Measurements from ENCODE around the gene LENEP.

Gene LENEP

DNA sequence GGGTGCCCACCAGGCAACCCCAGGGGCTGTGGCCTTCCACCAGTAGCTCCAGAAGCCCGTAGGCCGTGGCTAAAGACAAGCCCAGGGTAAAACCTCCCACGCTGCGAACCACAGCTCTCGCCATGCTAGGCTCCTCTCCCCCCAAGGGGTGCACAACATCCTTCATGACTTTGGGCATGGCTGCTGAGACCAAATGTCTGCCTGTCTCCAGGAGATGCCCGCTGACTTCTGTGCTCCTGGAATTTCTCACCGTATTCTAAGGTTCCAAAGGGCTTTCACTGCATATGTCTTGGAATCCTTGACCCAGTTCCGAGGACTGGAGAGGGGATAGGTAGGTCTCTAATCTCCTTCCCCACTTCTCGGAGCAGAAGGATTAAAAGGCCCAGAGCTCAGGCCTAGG lies 40.1 kb downstream of the LENEP start, which contains the start of the genes DCST1 and DCST2:
TSS of gene DCST1 (plus strand) at position 301 of the 400 bp plus-strand sequence. CDS start 213 bp downstream, outside the sequence.
TSS of gene DCST2 (minus strand) at position 258 of the 400 bp plus-strand sequence. CDS start at position 178, 80 bp downstream.
- no peak for DNase-seq

DNA sequence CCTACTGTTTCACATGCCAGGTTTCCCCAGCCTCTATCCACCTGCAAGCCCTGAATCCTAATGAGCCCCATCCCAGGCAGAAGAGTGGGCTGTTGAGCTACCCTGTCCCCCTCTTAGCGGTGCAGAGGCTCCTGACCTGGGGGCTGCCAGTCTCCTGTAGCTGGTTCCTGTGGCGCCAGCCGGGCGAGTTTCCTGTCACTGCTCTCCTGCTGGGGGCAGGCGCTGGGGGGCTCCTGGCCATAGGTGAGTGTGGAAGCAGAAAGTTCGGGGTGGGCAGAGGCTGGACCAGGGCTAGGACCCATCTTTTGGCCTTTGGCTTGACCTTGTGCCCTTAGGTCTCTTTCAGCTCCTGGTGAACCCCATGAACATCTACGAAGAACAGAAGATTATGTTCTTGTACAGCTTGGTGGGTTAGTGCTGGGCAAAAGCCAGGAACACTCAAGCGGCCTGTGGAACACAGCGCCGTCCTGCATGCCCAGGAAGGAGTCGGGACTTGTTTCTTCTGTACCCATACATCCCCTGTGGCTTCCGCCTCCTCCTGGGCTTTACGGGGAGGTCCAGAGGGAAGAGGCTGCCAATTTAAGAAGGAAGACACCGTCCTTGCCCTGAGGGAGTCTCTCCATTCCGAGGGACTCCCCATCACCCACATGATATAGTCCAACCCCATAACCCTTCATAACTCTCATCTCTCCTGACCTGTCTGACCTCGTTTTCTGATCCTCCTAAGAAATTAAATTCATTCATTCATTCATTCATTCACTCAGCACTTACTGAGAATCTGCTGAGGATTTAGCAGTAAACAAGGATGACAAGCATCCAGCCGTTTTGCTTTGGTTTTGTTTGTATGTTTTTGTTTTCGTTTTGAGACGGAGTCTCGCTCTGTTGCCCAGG lies 41.2 kb downstream of the LENEP start:
- DNase-seq, result no peak

DNA sequence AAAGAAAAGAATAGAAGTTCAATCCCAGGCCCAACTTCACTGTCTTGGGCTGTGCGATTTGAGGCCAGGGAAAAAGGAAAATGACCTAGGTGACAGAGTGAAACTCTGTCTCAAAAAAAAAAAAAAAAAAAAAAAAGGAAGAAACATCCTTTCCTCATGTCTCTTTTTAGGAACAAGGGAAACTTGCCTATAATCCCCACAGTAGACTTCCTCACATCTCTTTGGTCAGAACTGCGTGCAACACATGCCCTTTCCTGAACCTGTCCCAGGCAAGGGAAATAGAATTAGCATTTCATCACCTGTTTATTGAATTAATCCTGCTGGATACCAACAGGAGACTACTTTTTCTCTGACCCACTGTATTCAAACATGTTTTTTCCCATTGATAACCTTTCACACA lies 42.5 kb downstream of the LENEP start:
- DNase-seq, result no peak

DNA sequence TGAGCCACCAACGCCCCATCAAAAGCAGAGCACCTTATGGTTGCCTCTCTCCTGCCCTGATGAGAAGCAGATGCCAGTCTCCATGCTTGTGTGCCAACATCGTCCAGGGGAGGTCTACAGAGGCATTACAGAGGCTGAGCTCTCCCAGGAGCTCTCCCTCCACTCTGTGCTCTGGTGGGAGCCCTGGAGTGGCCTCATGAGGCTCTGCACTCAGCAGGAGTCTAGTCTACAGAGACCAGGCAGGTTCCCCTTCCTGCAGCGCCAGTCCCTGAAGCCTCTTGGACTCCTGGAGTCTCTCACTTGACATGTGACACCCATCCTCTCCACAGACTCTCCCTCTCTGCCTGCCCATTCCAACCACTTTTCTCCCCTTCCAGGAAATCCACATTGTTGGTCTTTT lies 43.7 kb downstream of the LENEP start:
- no peak for DNase-seq

DNA sequence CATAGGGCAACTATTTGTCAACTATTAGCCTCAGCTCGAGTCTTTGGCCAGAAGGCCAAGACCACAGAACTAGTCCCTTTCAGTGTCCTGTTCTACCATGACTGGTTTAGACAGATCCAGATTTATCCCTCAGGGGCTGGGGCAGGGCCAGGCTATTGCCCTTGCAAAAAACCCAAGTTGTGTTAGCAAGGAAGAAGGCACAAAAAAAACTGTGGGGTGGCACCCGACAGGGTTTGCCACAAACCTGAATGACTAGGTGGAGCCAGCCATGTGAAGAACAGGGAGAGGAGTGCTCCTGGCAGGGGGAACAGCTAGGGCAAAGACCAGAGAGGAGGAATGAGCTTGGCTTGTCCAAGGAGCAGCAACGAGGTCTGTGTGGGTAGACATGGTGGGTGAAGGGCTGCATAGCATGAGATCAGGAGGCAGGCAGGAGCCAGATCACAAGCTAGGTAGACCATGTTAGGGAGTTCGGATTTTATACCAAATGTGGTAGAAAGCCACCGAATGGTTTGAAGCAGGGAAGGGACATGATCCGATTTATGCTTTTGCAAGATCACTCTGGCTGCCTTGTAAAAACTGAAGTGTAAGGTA lies 44.6 kb downstream of the LENEP start:
- no peak for DNase-seq

DNA sequence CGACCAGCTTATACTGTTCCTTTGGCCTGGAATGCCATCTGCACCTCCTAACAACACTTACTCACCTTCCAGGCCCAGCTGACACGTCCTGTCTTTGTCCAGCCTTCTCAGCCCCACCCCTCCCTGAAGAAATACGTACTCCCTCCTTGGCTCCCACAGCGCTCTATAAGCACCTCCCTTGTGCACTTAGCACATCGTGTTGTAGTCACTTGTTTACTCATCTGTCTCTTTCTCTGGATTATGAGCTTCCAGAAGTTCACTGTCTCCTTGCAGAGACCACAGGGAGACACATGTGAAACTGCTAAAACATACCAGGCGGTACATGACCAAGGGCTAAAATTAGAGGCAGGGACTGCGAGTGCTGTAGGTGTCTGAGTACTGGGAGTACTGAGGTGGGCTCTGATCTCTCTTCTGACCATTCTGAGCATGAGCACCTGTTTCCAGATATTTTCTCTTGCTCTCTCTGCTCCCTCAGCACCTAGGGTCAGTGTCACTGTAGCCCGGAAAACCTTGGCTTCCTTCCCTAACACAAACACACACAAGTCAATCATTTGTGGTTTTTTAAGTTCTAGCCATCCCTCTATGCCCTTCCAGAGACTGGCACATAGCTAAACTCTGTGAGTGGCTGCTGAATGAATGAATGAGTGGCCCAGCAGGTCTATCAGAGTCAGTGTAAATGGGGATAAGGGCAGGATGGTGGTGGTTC lies 45.4 kb downstream of the LENEP start:
- DNase-seq, result no peak

DNA sequence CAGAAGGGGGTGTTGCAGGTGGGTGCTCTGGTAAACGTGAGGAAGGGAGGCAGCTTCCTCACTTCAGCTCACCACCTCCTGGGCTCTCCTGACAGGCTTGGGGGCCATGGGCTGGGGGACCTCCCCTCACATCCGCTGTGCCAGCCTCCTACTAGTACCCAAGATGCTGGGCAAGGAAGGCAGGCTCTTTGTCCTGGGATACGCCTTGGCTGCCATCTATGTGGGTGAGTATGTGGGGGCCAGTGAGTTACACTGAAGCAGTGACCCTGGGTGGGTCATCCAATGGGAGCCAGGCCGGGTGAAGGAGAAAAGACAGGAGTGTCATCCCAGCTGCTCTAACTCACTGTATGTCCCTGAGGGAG lies 45.9 kb downstream of the LENEP start:
- no peak for DNase-seq

DNA sequence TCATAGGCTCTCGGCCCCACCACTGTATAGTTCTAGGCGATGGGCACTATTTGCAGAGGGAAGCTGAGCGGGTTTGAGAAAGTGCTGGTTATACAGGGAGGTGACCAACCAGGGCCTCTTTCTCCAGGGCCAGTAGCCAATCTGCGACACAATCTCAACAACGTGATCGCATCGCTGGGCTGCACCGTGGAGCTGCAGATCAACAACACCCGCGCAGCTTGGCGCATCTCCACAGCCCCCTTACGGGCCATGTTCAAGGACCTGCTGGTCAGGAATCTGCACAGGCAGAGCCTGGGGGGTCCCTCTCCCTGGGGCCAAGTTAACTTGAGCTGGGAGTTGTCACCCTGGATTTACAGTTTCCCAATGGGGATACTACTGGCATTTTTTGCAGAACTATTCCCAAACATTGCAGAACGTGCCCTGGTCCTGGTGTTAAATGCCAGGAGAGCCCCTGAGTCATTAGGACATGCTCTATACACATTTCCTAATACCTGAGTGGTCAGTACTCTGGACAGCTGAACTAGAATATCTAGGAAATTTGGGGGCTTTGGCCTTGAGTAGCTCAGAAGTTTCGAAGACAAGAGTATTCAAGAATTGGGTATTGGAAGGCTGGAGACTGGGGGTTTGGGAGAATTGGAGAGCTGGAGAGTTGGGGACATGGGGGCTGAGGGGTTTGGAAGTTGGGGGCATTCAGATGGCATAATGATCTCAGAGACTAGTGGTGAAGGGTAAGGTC lies 47.1 kb downstream of the LENEP start:
- no peak for DNase-seq

DNA sequence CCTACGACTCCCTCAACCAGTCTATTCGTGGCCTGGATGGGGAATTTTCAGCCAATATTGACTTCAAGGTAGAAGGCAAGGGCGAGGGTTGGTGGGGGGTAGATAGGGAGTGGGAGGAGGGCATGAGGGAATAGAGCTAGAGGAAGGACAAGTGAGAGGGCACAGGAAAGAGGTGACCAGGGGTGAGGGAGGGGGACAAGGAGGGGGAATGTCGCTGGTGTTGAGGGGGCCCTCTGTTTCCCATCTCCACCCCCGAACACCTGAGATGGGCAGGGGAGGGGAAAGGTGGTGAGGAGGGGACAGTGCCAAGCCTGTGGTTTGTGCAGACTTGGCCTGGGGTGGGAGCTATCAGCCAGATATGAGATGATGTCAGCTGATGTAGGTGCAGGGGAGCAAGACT lies 49.4 kb downstream of the LENEP start:
- no peak for DNase-seq

DNA sequence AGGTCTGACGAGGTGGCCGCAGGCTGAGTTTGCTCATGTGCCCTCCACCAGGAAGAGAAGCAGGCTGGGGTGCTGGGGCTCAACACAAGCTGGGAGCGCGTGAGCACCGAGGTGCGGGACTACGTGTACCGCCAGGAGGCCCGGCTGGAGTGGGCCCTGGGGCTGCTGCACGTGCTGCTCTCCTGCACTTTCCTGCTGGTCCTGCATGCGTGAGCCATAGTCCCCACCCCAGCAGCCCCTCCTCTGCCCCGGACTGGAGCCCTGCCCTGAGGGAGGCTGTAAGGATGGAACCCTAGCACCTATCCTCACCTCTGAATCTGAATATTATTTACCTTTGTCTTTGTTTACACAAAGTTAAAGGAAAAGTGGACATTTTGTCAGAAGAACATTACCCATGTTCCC lies 49.9 kb downstream of the LENEP start:
- DNase-seq, result no peak

DNA sequence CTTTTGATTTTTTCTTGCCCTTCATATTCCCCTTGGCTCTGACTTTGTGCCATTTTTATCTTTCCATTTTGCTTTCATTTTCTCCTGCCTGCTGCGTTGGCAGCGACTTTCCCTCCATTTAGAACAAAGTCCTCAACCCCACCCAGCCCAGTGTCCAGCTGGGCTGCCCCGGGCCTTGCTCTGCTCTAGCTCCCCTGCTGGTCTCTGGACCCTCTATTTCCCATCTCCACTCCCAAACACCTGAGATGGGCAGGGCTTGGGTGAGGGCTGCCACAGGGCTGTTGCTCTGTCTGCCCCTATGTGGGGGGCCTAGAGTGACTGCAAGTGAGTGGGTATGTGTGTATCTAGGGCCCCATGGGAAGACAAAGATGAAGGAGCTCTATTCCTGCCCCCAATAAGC lies 50.4 kb downstream of the LENEP start:
- no peak for DNase-seq

Data from NCI-H774 (cell line).